GM23338 (cell line): ENCODE measurements around the gene TPO.

Experiments
- EZH2phosphoT487 ChIP-seq: fragments of 200-600 bp; sonication (generic); IDR thresholded peaks from one replicate; pipeline ENCODE4 v1.8.1; 2018; ENCODE audit warnings: antibody characterized with exemption; ENCODE audit not compliant: unreplicated experiment
- REST ChIP-seq: IDR thresholded peaks from one replicate; pipeline ENCODE4 v1.6.1; 2018; ENCODE audit warnings: antibody characterized with exemption; ENCODE audit not compliant: unreplicated experiment

- TF ChIP-seq EZH2phosphoT487: no peak
- no peak for TF ChIP-seq REST
Measured at GRCh38 chr2:1518331-1518803, 105.1 kb downstream of the TPO start.
